ENCODE measurements around the gene AKT2.
A peak's percentile ranks its signal among the peaks of the same experiment; 100 is the strongest.

AKT2 gene

DNA sequence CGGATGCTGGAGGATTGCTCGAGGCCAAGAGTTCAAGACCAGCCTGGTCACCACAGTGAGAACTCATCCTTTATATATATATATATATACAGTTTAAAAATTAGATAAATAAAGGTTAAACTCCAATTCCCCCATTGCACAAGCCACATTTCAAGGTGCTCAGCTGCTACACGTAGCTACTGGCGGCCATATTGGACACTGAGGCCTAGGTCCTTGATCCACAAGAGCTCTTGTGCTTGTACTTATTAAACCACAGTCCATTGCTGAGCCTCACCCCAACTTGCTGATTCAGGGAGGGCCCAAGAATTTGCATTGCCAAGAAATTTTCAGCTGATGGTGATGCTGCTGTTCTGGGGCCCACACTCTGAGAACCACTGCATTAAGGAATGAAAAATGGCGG is 76.5 kb downstream of the AKT2 start:
- DNase-seq (ENCODE audit: low read depth) = no peak

DNA sequence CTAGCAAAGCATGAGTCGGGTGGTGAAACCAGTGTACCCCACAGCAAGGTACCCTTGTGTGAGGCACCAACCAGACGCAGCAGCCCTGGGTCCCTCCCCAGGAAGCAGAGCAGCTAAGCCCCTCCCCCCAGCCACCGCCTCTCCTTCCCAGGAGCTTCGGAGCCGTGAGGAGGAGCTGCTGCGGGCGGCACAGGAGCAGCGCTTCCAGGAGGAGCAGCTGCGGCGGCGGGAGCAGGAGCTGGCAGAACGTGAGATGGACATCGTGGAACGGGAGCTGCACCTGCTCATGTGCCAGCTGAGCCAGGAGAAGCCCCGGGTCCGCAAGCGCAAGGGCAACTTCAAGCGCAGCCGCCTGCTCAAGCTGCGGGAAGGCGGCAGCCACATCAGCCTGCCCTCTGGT is 79.4 kb downstream of the AKT2 start:
- no peak overlapping the region for H3K4me3 ChIP-seq (ENCODE audit: low read depth, low read length)
- no peak for DNase-seq (ENCODE audit: low read depth)

More for the DNA sequence above, 76.5 kb downstream of the AKT2 start:
- H3K4me3 ChIP-seq (ENCODE audit: low read depth, low read length) = no peak overlapping the region

DNA sequence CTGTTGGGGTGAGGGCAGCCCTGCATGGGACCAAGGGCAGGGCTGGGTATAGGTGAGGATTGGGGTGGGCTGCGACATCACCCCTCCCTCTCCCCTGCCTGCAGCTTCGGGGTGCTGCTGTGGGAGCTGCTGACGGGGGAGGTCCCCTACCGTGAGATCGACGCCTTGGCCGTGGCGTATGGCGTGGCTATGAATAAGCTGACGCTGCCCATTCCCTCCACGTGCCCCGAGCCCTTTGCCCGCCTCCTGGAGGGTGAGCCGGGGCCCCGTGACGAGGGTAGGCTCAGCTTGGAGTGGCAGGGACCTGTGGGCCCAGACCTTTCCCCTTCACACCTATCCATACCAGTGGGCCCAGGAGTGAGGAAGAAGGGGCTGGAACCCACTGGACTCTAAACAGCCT is 80.8 kb downstream of the AKT2 start:
- no peak for DNase-seq (ENCODE audit: low read depth)
- no peak overlapping the region for H3K4me3 ChIP-seq (ENCODE audit: low read depth, low read length)

DNA sequence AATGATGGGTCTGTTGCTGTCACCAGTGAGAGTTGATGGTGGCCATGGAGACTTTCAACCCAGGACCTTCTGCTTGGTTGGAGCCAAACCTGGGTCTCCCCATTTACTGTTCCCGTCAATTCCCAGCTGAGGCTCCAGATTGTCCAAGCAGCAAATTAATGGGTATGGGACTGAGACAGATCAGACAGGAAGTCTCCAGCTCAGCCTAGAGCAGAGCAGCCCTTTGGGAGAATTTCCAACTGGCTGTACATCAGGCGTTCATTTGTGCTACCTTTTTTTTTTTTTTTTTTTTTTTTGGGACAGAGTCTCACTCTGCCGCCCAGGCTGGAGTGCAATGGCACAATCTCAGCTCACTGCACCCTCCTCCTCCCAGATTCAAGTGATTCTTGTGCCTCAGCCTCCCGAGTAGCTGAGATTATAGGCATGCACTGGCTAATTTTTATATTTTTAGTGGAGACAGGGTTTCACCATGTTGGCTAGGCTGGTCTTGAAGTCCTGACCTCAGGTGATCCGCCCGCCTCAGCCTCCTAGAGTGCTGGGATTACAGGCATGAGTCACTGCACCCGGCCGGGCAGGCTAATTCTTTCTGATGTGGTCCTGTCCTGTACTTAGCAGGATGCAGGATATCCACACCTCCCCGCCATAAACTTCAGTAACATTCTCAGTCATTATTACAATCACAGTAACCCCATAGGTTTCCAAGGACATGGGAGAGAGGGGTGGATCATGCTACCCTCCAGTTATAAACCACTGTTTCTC is 84.6 kb downstream of the AKT2 start:
- no peak overlapping the region for H3K4me3 ChIP-seq (ENCODE audit: low read depth, low read length)
- DNase-seq (ENCODE audit: low read depth) = no peak

DNA sequence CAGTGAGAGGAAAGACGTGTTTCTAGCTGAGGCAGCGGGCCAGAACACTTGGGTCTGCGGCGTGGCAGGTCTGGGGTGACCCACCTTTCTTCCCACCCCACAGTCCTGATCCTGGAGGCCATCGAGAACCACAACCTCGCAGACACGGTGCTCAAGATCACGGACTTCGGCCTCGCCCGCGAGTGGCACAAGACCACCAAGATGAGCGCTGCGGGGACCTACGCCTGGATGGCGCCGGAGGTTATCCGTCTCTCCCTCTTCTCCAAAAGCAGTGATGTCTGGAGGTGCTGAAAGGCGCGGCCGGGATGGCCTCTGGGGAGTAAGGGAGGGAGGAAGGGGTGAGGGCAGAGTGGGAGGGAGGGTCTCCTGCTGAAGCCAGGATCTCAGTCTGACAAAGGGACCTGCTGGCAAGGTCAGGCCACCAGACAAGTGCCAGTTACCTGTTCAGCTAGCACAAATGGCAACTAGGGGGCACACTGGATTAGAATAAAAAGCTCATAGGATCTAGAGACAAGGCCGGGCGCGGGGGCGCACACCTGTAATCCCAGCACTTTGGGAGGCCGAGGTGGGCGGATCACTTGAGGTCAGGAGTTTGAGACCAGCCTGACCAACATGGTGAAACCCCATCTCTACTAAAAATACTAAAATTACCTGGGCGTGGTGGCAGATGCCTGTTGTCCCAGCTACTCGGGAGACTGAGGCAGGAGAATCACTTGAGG is 86.7 kb downstream of the AKT2 start:
- DNase-seq (ENCODE audit: low read depth) = no peak
- no peak overlapping the region for H3K4me3 ChIP-seq (ENCODE audit: low read depth, low read length)

DNA sequence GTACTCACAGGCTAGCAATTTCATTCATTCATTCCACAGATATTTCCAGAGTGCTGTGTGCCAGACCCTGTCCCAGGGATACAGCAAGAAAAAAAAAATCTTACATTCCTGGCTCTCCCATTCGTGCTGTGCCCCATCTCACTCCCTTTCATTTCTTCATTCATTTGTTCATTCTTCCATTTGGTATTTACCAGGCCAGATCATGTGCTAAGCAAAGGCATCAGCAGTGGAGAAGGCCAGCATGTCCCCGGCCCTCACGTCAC is 91.6 kb downstream of the AKT2 start:
- no peak overlapping the region for H3K4me3 ChIP-seq (ENCODE audit: low read depth, low read length)
- no peak for DNase-seq (ENCODE audit: low read depth)

DNA sequence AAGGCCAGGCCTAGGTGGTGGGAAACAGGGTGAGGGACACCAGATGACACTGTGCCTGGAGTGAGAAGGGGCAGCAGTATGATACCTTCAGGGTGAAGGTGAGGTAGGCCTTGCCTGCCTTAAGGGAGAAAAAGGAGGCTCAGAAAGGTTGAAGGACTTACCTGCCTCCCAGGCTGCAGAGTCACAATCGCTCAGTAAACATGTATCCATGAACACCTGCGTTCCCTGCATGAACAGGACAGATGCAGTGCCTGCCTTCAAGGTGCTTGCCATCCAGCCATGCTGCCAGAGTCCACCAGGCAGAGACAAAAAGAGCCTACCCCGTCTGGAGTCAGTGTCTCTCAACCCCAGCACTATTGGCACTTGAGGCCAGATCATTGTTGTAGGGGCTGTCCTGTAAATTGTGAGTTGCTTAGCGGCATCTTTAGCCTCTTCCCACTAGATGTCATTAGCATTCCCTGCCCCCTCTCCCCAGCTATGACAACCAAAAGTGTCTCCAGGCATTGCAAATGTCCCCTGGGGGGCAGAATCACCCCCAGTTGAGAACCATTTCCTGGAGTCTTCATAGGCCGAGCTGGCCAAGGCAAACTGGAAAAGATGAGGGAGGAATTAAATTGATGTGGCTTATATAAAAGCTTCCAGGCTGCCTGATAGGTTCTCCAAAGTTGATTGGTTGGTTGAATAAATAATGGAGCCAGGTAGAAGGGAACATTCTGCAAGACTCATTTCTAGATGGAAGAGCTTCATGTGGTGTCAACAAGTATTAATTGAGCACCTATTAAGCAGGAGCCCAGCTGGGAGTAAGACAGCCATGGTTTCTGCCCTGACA is 92.2 kb downstream of the AKT2 start:
- no peak for DNase-seq (ENCODE audit: low read depth)
- H3K4me3 ChIP-seq (ENCODE audit: low read depth, low read length) = no peak overlapping the region

DNA sequence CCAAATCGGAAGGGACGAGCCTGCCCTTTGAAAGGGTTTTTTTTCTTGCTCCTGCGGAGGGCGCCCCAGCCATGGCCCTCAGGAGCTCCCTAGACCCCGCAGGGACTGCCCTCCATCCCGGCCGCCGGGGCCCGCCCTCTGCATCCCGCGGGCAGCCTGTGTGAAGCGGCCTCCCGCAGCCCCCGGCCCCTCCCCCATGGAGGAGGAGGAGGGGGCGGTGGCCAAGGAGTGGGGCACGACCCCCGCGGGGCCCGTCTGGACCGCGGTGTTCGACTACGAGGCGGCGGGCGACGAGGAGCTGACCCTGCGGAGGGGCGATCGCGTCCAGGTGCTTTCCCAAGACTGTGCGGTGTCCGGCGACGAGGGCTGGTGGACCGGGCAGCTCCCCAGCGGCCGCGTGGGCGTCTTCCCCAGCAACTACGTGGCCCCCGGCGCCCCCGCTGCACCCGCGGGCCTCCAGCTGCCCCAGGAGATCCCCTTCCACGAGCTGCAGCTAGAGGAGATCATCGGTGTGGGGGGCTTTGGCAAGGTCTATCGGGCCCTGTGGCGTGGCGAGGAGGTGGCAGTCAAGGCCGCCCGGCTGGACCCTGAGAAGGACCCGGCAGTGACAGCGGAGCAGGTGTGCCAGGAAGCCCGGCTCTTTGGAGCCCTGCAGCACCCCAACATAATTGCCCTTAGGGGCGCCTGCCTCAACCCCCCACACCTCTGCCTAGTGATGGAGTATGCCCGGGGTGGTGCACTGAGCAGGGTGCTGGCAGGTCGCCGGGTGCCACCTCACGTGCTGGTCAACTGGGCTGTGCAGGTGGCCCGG is 93.1 kb downstream of the AKT2 start:
- peak overlapping the region; percentile 96 for H3K4me3 ChIP-seq (ENCODE audit: low read depth, low read length)
- DNase-seq (ENCODE audit: low read depth) = no peak

DNA sequence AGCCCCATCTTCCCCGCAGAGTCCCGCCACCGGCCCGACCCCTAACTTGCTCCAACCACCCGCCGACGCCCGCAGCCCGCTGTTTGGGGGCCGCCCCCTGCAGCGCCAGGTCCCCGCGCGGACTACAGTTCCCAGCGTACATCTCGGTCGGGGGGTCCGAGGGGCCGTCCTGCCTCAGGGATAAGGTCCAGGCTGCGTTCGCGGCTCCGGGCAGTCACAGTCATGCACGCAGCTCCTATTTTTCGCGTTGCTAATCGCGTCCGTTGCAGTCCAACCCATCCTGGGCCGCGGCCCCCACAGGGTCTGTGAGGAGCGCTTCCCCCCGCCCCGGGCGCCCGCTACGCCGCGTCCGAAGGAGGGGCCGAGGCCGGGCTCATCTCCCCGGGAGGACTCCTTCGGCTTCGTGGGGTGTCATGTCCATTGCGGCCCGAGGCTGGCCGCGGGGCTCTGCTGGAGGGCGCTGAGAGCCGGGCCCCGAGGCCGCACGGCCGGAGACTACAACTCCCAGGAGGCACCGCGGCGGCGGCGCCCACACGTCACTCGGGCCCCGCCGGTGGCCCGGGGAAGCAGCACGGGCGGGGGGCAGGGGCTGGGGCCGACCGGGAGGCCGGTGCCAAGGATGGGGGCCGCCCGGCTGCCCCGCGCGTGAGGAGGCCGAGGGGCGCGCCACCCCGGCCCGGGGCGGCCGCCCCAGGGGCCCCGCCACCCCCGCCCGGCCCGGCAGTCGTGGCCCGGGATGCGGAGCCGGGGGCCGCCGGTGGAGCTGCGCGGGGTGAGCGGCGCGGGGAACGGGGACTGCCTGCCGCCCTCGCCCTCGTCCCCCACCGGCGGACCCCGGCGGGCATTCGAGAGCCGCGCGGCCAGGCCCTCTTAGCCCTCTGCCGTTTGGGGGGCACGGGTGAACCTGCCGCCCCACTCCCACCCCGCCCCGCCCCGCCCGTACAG is 94.0 kb downstream of the AKT2 start, which contains the start of gene MAP3K10:
TSS of gene MAP3K10 (plus strand) at position 536 of the 945 bp plus-strand sequence. CDS start 606 bp downstream, outside the sequence.
- peak within 1 kb of the TSS; percentile 96 for H3K4me3 ChIP-seq (ENCODE audit: low read depth, low read length)
- peak; percentile 8 for DNase-seq (ENCODE audit: low read depth)

DNA sequence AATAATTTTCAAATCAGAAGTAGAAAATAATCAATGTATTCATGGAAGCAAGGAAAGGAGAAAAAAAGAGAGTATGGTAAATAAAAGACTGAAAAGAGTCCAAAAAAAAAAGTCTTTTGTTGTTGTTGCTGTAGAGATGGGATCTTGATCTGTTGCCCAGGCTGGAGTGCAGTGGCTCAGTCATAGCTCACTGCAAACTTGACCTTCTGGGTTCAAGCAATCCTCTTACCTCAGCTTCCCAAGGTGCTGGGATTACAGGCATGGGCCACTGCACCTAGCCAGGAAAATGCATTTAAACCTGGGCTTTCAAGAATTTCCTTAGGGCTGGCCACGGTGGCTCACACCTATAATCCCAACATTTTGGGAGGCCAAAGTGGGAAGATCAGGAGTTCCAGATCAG is 100.9 kb downstream of the AKT2 start:
- H3K4me3 ChIP-seq (ENCODE audit: low read depth, low read length) = no peak overlapping the region
- no peak for DNase-seq (ENCODE audit: low read depth)

All from skeletal muscle cell (primary cell).